DND-41 (cell line): ENCODE measurements around the gene MFSD12.

Source experiments
- EZH2 ChIP-seq: IDR thresholded peaks from 3 replicates; pipeline ENCODE4 v1.6.1; 2012; ENCODE audit warnings: borderline replicate concordance, low read depth, mild to moderate bottlenecking, moderate library complexity, low read length, inconsistent platforms; ENCODE audit not compliant: severe bottlenecking
- TF ChIP-seq, protein P1 (sequence below): IDR thresholded peaks from 2 replicates; pipeline ENCODE4 v1.5.1; 2012; ENCODE audit warnings: borderline replicate concordance, low read length, moderate library complexity, mild to moderate bottlenecking; ENCODE audit not compliant: poor library complexity, severe bottlenecking; ENCODE audit errors: extremely low read depth

GRCh38 chr19:3603121-3603811 lies 45.9 kb upstream of the MFSD12 start:
- TF ChIP-seq, protein P1, sequence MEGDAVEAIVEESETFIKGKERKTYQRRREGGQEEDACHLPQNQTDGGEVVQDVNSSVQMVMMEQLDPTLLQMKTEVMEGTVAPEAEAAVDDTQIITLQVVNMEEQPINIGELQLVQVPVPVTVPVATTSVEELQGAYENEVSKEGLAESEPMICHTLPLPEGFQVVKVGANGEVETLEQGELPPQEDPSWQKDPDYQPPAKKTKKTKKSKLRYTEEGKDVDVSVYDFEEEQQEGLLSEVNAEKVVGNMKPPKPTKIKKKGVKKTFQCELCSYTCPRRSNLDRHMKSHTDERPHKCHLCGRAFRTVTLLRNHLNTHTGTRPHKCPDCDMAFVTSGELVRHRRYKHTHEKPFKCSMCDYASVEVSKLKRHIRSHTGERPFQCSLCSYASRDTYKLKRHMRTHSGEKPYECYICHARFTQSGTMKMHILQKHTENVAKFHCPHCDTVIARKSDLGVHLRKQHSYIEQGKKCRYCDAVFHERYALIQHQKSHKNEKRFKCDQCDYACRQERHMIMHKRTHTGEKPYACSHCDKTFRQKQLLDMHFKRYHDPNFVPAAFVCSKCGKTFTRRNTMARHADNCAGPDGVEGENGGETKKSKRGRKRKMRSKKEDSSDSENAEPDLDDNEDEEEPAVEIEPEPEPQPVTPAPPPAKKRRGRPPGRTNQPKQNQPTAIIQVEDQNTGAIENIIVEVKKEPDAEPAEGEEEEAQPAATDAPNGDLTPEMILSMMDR = no peak
- no peak for TF ChIP-seq EZH2
